SK-N-SH treated with all-trans-retinoic acid at 6 μM for 48 hours (cell line): ENCODE results near the gene C15orf62.

ENCODE experiments used
- ATAC-seq: fragments of 200-7000 bp; cut with Tn5 transposase; 3 replicates; pipeline ENCODE4 v1.9.1; 2020; ENCODE audit warnings: mild to moderate bottlenecking, moderate library complexity
- BACH2 ChIP-seq: fragments of 250-450 bp; sonication (Bioruptor Pico); IDR thresholded peaks from 2 replicates; pipeline ENCODE4 v1.9.0; 2021; ENCODE audit warnings: mild to moderate bottlenecking, borderline replicate concordance
- CREB5 ChIP-seq: fragments of 250-450 bp; sonication (Bioruptor Pico); IDR thresholded peaks from 2 replicates; pipeline ENCODE4 v1.5.1; 2020; ENCODE audit warnings: low read depth, mild to moderate bottlenecking, moderate library complexity
- CSDC2 ChIP-seq: fragments of 250-450 bp; sonication (Bioruptor Pico); IDR thresholded peaks from 2 replicates; pipeline ENCODE4 v1.5.0; 2020; ENCODE audit warnings: mild to moderate bottlenecking, moderate library complexity
- CSRNP3 ChIP-seq: fragments of 250-450 bp; sonication (Bioruptor Pico); IDR thresholded peaks from 2 replicates; pipeline ENCODE4 v1.5.1; 2021; ENCODE audit warnings: mild to moderate bottlenecking, moderate library complexity
- ESRRG ChIP-seq: fragments of 250-450 bp; sonication (Bioruptor Pico); IDR thresholded peaks from 2 replicates; pipeline ENCODE4 v1.6.1; 2021; ENCODE audit warnings: mild to moderate bottlenecking
- GLIS3 ChIP-seq: fragments of 250-450 bp; sonication (Bioruptor Pico); IDR thresholded peaks from 2 replicates; pipeline ENCODE4 v1.5.0; 2020; ENCODE audit warnings: mild to moderate bottlenecking, moderate library complexity
- ISL1 ChIP-seq: fragments of 250-450 bp; sonication (Bioruptor Pico); IDR thresholded peaks from 2 replicates; pipeline ENCODE4 v2.1.2; 2022; ENCODE audit warnings: mild to moderate bottlenecking, moderate library complexity
- PATZ1 ChIP-seq: fragments of 250-450 bp; sonication (Bioruptor Pico); IDR thresholded peaks from 2 replicates; pipeline ENCODE4 v1.8.0; 2020; ENCODE audit warnings: mild to moderate bottlenecking, moderate library complexity, borderline replicate concordance
- POU6F1 ChIP-seq: fragments of 250-450 bp; sonication (Bioruptor Pico); IDR thresholded peaks from 2 replicates; pipeline ENCODE4 v1.8.0; 2021; ENCODE audit warnings: low read depth, mild to moderate bottlenecking, moderate library complexity, borderline replicate concordance
- PPARA ChIP-seq: fragments of 250-450 bp; sonication (Bioruptor Pico); IDR thresholded peaks from 2 replicates; pipeline ENCODE4 v1.5.0; 2020; ENCODE audit warnings: mild to moderate bottlenecking, borderline replicate concordance
- RARB ChIP-seq: fragments of 250-450 bp; sonication (Bioruptor Pico); IDR thresholded peaks from 2 replicates; pipeline ENCODE4 v1.8.0; 2021; ENCODE audit warnings: mild to moderate bottlenecking, moderate library complexity
- SNAI2 ChIP-seq: fragments of 250-450 bp; sonication (Bioruptor Pico); IDR thresholded peaks from 2 replicates; pipeline ENCODE4 v1.5.0; 2020; ENCODE audit warnings: mild to moderate bottlenecking, moderate library complexity
- TCF4 ChIP-seq: fragments of 250-450 bp; sonication (Bioruptor Pico); IDR thresholded peaks from 2 replicates; pipeline ENCODE4 v1.8.0; 2021; ENCODE audit warnings: mild to moderate bottlenecking, moderate library complexity, borderline replicate concordance
- TOX ChIP-seq: fragments of 250-450 bp; sonication (Bioruptor Pico); IDR thresholded peaks from 2 replicates; pipeline ENCODE4 v1.8.0; 2021; ENCODE audit warnings: mild to moderate bottlenecking, moderate library complexity, borderline replicate concordance
- TSHZ2 ChIP-seq: fragments of 250-450 bp; sonication (Bioruptor Pico); IDR thresholded peaks from 2 replicates; pipeline ENCODE4 v1.5.0; 2020; ENCODE audit warnings: mild to moderate bottlenecking, moderate library complexity
- ZC3H10 ChIP-seq: fragments of 250-450 bp; sonication (Bioruptor Pico); IDR thresholded peaks from 2 replicates; pipeline ENCODE4 v1.5.1; 2021; ENCODE audit warnings: mild to moderate bottlenecking, moderate library complexity
- ZFP3 ChIP-seq: fragments of 250-450 bp; sonication (Bioruptor Pico); IDR thresholded peaks from 2 replicates; pipeline ENCODE4 v1.5.0; 2020; ENCODE audit warnings: mild to moderate bottlenecking, moderate library complexity
- ZFP30 ChIP-seq: fragments of 450-650 bp; formaldehyde crosslinking; IDR thresholded peaks from 2 replicates; pipeline ENCODE4 v1.5.0; 2022; ENCODE audit warnings: mild to moderate bottlenecking, moderate library complexity
- ZNF565 ChIP-seq: fragments of 450-650 bp; formaldehyde crosslinking; conservative IDR thresholded peaks from 2 replicates; pipeline ENCODE4 v1.5.0; 2020; ENCODE audit warnings: low read depth, mild to moderate bottlenecking, moderate library complexity
- ZNF70 ChIP-seq: fragments of 450-650 bp; formaldehyde crosslinking; IDR thresholded peaks from 2 replicates; pipeline ENCODE4 v1.5.0; 2020; ENCODE audit warnings: mild to moderate bottlenecking, moderate library complexity
- ZNF8 ChIP-seq: fragments of 450-650 bp; formaldehyde crosslinking; IDR thresholded peaks from 2 replicates; pipeline ENCODE4 v1.5.0; 2020; ENCODE audit warnings: mild to moderate bottlenecking, moderate library complexity

Gene C15orf62

GRCh38 chr15:40775007-40775406 lies 5.2 kb downstream of the C15orf62 start (continued):
- TF ChIP-seq CSDC2 (CRISPR knock-in tag) (no peak), BACH2 (CRISPR knock-in tag) (no peak), CREB5 (no peak), ZNF8 (CRISPR knock-in tag) (no peak), ISL1 (CRISPR knock-in tag) (no peak), ZFP30 (CRISPR knock-in tag) (no peak), TOX (CRISPR knock-in tag) (no peak), ZFP3 (CRISPR knock-in tag) (no peak), GLIS3 (no peak), ZC3H10 (CRISPR knock-in tag) (no peak), TCF4 (CRISPR knock-in tag) (no peak), RARB (CRISPR knock-in tag) (no peak), PPARA (CRISPR knock-in tag) (no peak), ZNF70 (CRISPR knock-in tag) (no peak)
- TF ChIP-seq, all 23 proteins: peak for 0

GRCh38 chr15:40775740-40776536 lies 6.2 kb downstream of the C15orf62 start:
- no peak for ATAC-seq
- TF ChIP-seq ZC3H10 (CRISPR knock-in tag) (no peak), BACH2 (CRISPR knock-in tag) (no peak), TCF4 (CRISPR knock-in tag) (no peak), TOX (CRISPR knock-in tag) (no peak), CREB5 (no peak), CSRNP3 (CRISPR knock-in tag) (no peak), PATZ1 (CRISPR knock-in tag) (no peak), POU6F1 (CRISPR knock-in tag) (no peak), RARB (CRISPR knock-in tag) (no peak), TSHZ2 (no peak), ESRRG (CRISPR knock-in tag) (no peak), ZFP3 (CRISPR knock-in tag) (no peak), ZFP30 (CRISPR knock-in tag) (no peak), ISL1 (CRISPR knock-in tag) (no peak), ZNF565 (CRISPR knock-in tag) (no peak), ZNF70 (CRISPR knock-in tag) (no peak), PPARA (CRISPR knock-in tag) (no peak), SNAI2 (CRISPR knock-in tag) (no peak)
